ENCODE measurements around the gene AMIGO2.

DNA sequence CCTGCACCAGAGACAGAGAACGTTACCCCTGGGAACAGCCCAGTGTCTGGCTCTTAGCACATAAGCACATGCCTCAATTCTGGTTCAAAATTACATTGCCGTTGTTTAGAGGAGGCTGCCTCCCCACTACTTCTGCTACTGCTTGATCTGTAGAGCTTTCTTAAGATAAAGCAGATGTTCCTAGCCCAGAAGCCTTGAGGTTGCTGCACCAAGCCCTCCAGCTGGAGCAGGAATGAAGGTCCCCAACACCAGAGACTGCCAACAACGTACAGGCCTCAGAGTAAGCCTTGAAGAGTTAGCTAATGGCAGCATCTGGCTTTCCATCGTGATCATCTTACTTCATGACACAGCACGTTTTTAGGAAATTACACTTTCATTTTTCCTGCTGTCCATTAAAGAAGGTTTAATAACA, 34.7 kb upstream of the AMIGO2 start:
- TF ChIP-seq, protein P1, sequence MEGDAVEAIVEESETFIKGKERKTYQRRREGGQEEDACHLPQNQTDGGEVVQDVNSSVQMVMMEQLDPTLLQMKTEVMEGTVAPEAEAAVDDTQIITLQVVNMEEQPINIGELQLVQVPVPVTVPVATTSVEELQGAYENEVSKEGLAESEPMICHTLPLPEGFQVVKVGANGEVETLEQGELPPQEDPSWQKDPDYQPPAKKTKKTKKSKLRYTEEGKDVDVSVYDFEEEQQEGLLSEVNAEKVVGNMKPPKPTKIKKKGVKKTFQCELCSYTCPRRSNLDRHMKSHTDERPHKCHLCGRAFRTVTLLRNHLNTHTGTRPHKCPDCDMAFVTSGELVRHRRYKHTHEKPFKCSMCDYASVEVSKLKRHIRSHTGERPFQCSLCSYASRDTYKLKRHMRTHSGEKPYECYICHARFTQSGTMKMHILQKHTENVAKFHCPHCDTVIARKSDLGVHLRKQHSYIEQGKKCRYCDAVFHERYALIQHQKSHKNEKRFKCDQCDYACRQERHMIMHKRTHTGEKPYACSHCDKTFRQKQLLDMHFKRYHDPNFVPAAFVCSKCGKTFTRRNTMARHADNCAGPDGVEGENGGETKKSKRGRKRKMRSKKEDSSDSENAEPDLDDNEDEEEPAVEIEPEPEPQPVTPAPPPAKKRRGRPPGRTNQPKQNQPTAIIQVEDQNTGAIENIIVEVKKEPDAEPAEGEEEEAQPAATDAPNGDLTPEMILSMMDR (IDR thresholded peaks at IDR 0.05), result no peak
- TF ChIP-seq EP300 (IDR thresholded peaks at IDR 0.05; ENCODE audit: low read depth), result no peak
- no peak for TF ChIP-seq POLR2A (IDR thresholded peaks at IDR 0.05)
